ENCODE measurements around the gene TCP1. TPM values are rescaled to one million over a fixed set of nuclear protein-coding genes. Genes with fewer than 3 reads are reported as not detected.
"Not testable (repeated sequence)": the region's sequence is repeated elsewhere in the genome, so short reads cannot be mapped to it uniquely, and the experiment has no call there.

Gene TCP1
- polyA plus RNA-seq, 3 donors = 254 to 266 (median 258) TPM

GRCh38 chr6:159821726-159822125, 32.3 kb upstream of the TCP1 start:
- no peak for DNase-seq

GRCh38 chr6:159821122-159821521, 31.7 kb upstream of the TCP1 start:
- DNase-seq = no peak

GRCh38 chr6:159819932-159820640, 30.7 kb upstream of the TCP1 start:
- no peak for DNase-seq

GRCh38 chr6:159819098-159819497, 29.7 kb upstream of the TCP1 start:
- DNase-seq = no peak

- DNase-seq = no peak
Measured at GRCh38 chr6:159817951-159818739, 28.7 kb upstream of the TCP1 start.

GRCh38 chr6:159816775-159817174, 27.4 kb upstream of the TCP1 start:
- not testable (repeated sequence) for DNase-seq

- DNase-seq = no peak
Measured at GRCh38 chr6:159815410-159815809, 26.0 kb upstream of the TCP1 start.

GRCh38 chr6:159813781-159814180, 24.4 kb upstream of the TCP1 start:
- no peak for DNase-seq

GRCh38 chr6:159809149-159809548, 19.7 kb upstream of the TCP1 start:
- no peak for DNase-seq

GRCh38 chr6:159808647-159809046, 19.2 kb upstream of the TCP1 start:
- DNase-seq = no peak

- no peak for DNase-seq
Measured at GRCh38 chr6:159807150-159807858, 17.9 kb upstream of the TCP1 start.

- DNase-seq = no peak
Measured at GRCh38 chr6:159806021-159806458, 16.6 kb upstream of the TCP1 start.

- no peak for DNase-seq
Measured at GRCh38 chr6:159805440-159806020, 16.1 kb upstream of the TCP1 start.

- no peak for DNase-seq
Measured at GRCh38 chr6:159804504-159804903, 15.1 kb upstream of the TCP1 start.

- no peak for DNase-seq
Measured at GRCh38 chr6:159801935-159802334, 12.5 kb upstream of the TCP1 start.

- no peak for DNase-seq
Measured at GRCh38 chr6:159800141-159800865, 10.9 kb upstream of the TCP1 start, which contains the start of gene PNLDC1. Gene PNLDC1, plus strand, starts transcription at chr6:159800276. Its CDS starts 32 bp downstream, at chr6:159800308.

- DNase-seq = no peak
Measured at GRCh38 chr6:159797554-159797953, 8.2 kb upstream of the TCP1 start.

- not testable (repeated sequence) for DNase-seq
Measured at GRCh38 chr6:159794976-159795375, 5.6 kb upstream of the TCP1 start.

GRCh38 chr6:159790956-159791598, 1.7 kb upstream of the TCP1 start:
- peak; percentile 7 for DNase-seq

GRCh38 chr6:159790149-159790955, 950 bp upstream of the TCP1 start, which contains the start of gene MRPL18:
Gene MRPL18, plus strand, starts transcription at chr6:159790467. Its CDS starts 121 bp downstream, at chr6:159790588.
- DNase-seq = peak; percentile 95
